Caco-2 (cell line): Measurements from ENCODE around the gene FBXL7. TPM values are rescaled to one million over a fixed set of nuclear protein-coding genes. Genes with fewer than 3 reads are reported as not detected.

Experiments
- BruUV-seq: library from RNA; stranded (reverse); fragments of 400-500 nt; replicated peaks from 2 replicates; lab custom pipeline; 2021; lab: Mats Ljungman, UMichigan
- CTCF ChIA-PET: fragments of 300-600 bp; sonication (Branson Sonifier 250); formaldehyde crosslinking; loops from one replicate; lab custom pipeline; 2022; ENCODE audit warnings: antibody characterized with exemption; lab: Charles Lee
- POLR2A ChIA-PET: fragments of 300-600 bp; sonication (Branson Sonifier 250); formaldehyde crosslinking; loops from one replicate; lab custom pipeline; 2022; ENCODE audit warnings: antibody characterized with exemption; lab: Charles Lee
- DNase-seq, 2 experiments: peaks; one replicate each; pipeline versions ENCODE4 v3.0.0 to v3.0.0-alpha.2; 2020 to 2022
- H3K27me3 ChIP-seq: replicated peaks from 2 replicates; pipeline ENCODE4 v1.6.0; 2011; ENCODE audit warnings: low read length; ENCODE audit not compliant: control insufficient read depth, insufficient read depth
- H3K36me3 ChIP-seq: 2 replicates; pipeline ENCODE4 v1.5.1; 2011; ENCODE audit warnings: low read length; ENCODE audit not compliant: control insufficient read depth, insufficient read depth
- H3K4me1 ChIP-seq: fragments of 250-450 bp; sonication (Bioruptor Pico); 2 replicates; pipeline ENCODE4 v1.5.1; 2020; ENCODE audit warnings: mild to moderate bottlenecking
- H3K4me3 ChIP-seq: 2 replicates; pipeline ENCODE4 v1.5.1; 2011; ENCODE audit warnings: low read depth, mild to moderate bottlenecking, control low read depth, low read length
- H3K9me3 ChIP-seq: fragments of 250-450 bp; sonication (Bioruptor Pico); 2 replicates; pipeline ENCODE4 v1.5.1; 2020; ENCODE audit warnings: mild to moderate bottlenecking, moderate library complexity
- H3K27ac Mint-ChIP-seq: one replicate; pipeline ENCODE4 v1.8.0; 2022; ENCODE audit warnings: mixed read lengths; ENCODE audit not compliant: unreplicated experiment
- H3K27me3 Mint-ChIP-seq: one replicate; pipeline ENCODE4 v1.8.0; 2022; ENCODE audit warnings: mixed read lengths; ENCODE audit not compliant: insufficient read depth, unreplicated experiment
- H3K36me3 Mint-ChIP-seq: one replicate; pipeline ENCODE4 v1.8.0; 2022; ENCODE audit warnings: mild to moderate bottlenecking, mixed read lengths; ENCODE audit not compliant: insufficient read depth, unreplicated experiment
- H3K4me1 Mint-ChIP-seq: one replicate; pipeline ENCODE4 v1.8.0; 2022; ENCODE audit warnings: low read depth, mixed read lengths; ENCODE audit not compliant: unreplicated experiment
- H3K4me3 Mint-ChIP-seq: one replicate; pipeline ENCODE4 v1.8.0; 2022; ENCODE audit warnings: mild to moderate bottlenecking, moderate library complexity, mixed read lengths; ENCODE audit not compliant: unreplicated experiment
- H3K9me3 Mint-ChIP-seq: one replicate; pipeline ENCODE4 v1.8.0; 2022; ENCODE audit warnings: mixed read lengths; ENCODE audit not compliant: unreplicated experiment
- intact Hi-C: fragments of 100-400 bp; cut with micrococcal nuclease; formaldehyde crosslinking; loops from one replicate; pipeline ENCODE4 v1.10.0; 2022; ENCODE audit not compliant: unreplicated experiment
- total RNA-seq: library from RNA; stranded (reverse); gene quantifications from 2 replicates; pipeline ENCODE4 v1.2.3, GENCODE V29; 2022
- TF ChIP-seq, protein P1 (sequence below), 2 experiments: fragments of 200-600 bp in 1 of 2; IDR thresholded peaks; 1 replicate in 1 of 2; 2 replicates in 1 of 2; pipeline versions ENCODE4 v1.5.1 to v1.8.0; 2011 to 2022; ENCODE audit warnings: antibody characterized with exemption in 1 of 2, control low read depth in 1 of 2, inconsistent platforms in 1 of 2, low read depth in 1 of 2, low read length in 1 of 2, mild to moderate bottlenecking in 1 of 2, moderate library complexity in 1 of 2; ENCODE audit not compliant: insufficient read depth in 1 of 2, severe bottlenecking in 1 of 2, unreplicated experiment in 1 of 2

Gene FBXL7
- total RNA-seq, 1 experiment from 2014 or later: not detected

DNA sequence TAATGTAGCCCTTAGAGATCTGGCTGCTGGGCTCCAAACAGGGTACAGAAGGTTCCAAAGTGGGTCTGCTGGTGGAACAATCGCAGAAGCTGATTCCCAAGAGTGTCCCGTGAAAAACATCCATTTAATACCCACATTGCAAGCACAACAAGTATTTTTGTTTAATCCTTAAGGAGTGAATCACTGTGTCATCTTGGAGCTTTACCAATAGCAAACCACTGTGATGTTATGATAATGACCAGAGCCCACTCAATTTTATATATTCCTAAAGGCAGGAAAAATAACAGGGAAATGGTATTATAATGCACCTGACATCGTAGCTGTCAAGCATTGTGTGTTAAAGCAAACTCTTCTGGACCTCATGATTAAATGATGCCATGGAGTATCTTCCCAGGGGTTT is 291.9 kb downstream of the FBXL7 start:
- no TSS peak for BruUV-seq
- Histone ChIP-seq H3K36me3 (no peaks in the 10 kb centered on the region), H3K27me3 (no peaks in the 10 kb centered on the region), H3K9me3 (no peaks in the 10 kb centered on the region), H3K4me3 (no peak overlapping the region), H3K4me1 (no peaks in the 10 kb centered on the region)
- Mint-ChIP-seq H3K9me3 (no peaks in the 10 kb centered on the region), H3K4me1 (no peaks in the 10 kb centered on the region), H3K27me3 (no peaks in the 10 kb centered on the region), H3K4me3 (no peak overlapping the region), H3K27ac (no peak overlapping the region), H3K36me3 (no peaks in the 10 kb centered on the region)
- CTCF ChIA-PET: no interaction called here
- DNase-seq: no peak
- TF ChIP-seq, protein P1, sequence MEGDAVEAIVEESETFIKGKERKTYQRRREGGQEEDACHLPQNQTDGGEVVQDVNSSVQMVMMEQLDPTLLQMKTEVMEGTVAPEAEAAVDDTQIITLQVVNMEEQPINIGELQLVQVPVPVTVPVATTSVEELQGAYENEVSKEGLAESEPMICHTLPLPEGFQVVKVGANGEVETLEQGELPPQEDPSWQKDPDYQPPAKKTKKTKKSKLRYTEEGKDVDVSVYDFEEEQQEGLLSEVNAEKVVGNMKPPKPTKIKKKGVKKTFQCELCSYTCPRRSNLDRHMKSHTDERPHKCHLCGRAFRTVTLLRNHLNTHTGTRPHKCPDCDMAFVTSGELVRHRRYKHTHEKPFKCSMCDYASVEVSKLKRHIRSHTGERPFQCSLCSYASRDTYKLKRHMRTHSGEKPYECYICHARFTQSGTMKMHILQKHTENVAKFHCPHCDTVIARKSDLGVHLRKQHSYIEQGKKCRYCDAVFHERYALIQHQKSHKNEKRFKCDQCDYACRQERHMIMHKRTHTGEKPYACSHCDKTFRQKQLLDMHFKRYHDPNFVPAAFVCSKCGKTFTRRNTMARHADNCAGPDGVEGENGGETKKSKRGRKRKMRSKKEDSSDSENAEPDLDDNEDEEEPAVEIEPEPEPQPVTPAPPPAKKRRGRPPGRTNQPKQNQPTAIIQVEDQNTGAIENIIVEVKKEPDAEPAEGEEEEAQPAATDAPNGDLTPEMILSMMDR (IDR thresholded peaks at IDR 0.05; ENCODE audit: insufficient read depth in 1 of 2, low read depth in 1 of 2, low read length in 1 of 2, severe bottlenecking in 1 of 2, unreplicated experiment in 1 of 2): no peak
- intact Hi-C loops: loop anchor here (10.0 kb wide), 1 partner anchor 327 kb away; no protein-coding TSS in a partner anchor
- POLR2A ChIA-PET: no interaction called here

DNA sequence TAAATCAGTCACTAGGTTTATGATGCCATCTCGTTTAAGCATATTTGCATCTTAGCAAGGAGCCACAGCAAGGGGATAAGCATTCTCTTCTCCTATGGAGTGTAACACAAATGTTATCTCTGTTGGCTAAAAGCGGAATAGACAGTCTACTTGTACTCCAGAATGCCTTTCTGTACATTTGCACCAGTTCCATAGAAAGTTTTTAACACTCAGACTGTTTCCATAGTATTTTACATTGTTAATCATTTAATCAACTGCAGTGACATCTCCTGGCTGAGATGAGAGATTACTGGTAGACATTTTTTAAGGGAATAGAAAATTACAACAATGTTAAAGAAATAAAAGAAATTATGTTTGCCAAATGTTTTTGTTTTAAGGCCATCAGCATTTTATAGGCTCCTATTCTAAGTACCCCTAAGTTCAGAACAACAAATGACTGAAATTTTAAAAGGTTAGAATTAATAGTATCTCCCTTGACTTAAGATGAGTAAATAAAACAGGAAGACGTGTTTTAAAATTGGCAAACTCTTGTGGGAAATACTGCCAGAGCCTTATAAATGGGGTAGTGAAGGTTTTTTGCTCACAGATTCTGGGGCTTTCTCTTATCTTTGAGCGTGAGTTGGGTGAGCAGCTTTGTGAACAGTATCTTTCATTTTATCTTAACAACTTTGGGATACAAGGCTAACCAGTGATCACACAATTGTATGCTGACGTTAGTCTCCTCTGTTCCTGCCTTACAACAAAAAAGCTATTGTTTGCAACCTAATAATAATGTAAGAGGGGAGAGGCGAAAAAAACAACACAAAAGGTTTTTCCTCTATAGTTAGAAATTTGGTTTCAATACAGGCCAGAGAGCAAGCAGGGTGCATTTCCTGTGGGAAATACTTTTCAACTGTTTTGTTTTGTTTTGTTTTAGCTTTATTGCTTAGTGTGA is 294.3 kb downstream of the FBXL7 start:
- Histone ChIP-seq H3K36me3 (no peaks in the 10 kb centered on the region), H3K27me3 (no peaks in the 10 kb centered on the region), H3K4me3 (no peak overlapping the region), H3K4me1 (no peaks in the 10 kb centered on the region), H3K9me3 (no peaks in the 10 kb centered on the region)
- BruUV-seq: no TSS peak
- Mint-ChIP-seq H3K9me3 (no peaks in the 10 kb centered on the region), H3K4me3 (no peak overlapping the region), H3K27ac (no peak overlapping the region), H3K4me1 (no peaks in the 10 kb centered on the region), H3K27me3 (no peaks in the 10 kb centered on the region), H3K36me3 (no peaks in the 10 kb centered on the region)
- intact Hi-C loops: loop anchor here (10.0 kb wide), 1 partner anchor 330 kb away; no protein-coding TSS in a partner anchor
- ChIA-PET CTCF (interaction anchor here (0.6 kb wide), 1 partner anchor 662 kb away, joined by 3 read pairs; no protein-coding TSS in a partner anchor), POLR2A (no interaction called here)
- DNase-seq: no peak
- TF ChIP-seq, protein P1 (IDR thresholded peaks at IDR 0.05; ENCODE audit: insufficient read depth in 1 of 2, low read depth in 1 of 2, low read length in 1 of 2, severe bottlenecking in 1 of 2, unreplicated experiment in 1 of 2): no peak

DNA sequence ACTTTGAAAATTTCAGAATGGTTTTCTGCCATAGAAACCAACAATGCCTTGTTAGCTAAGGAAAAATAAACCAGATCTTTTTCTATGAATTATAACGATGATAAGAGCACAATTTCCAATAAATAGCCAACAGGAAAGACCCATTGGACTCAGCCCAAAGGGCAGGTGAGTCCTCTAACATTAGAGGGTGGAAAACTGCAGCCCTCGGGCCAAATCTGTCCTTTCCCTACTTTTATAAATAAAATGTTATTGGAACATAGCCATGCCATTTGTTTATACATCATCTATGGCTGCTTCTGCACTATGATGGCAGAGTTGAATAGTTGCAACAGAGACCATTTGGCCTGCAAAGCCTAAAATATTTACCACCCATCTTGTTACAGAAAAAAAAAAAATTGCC is 296.1 kb downstream of the FBXL7 start:
- Mint-ChIP-seq H3K36me3 (no peaks in the 10 kb centered on the region), H3K27me3 (no peaks in the 10 kb centered on the region), H3K9me3 (no peaks in the 10 kb centered on the region), H3K27ac (no peak overlapping the region), H3K4me3 (no peak overlapping the region), H3K4me1 (no peaks in the 10 kb centered on the region)
- H3K36me3 ChIP-seq: no peaks in the 10 kb centered on the region
- H3K27me3 ChIP-seq: no peaks in the 10 kb centered on the region
- CTCF ChIA-PET: no interaction called here
- H3K9me3 ChIP-seq: no peaks in the 10 kb centered on the region
- TF ChIP-seq, protein P1 (IDR thresholded peaks at IDR 0.05; ENCODE audit: insufficient read depth in 1 of 2, low read depth in 1 of 2, low read length in 1 of 2, severe bottlenecking in 1 of 2, unreplicated experiment in 1 of 2): no peak
- BruUV-seq: no TSS peak
- intact Hi-C loops: loop anchor here (10.0 kb wide), 1 partner anchor 331 kb away; no protein-coding TSS in a partner anchor
- POLR2A ChIA-PET: no interaction called here
- H3K4me1 ChIP-seq: no peaks in the 10 kb centered on the region
- no peak overlapping the region for H3K4me3 ChIP-seq
- no peak for DNase-seq
